ENCODE measurements around the gene OR8H2.
A peak's percentile ranks its signal among the peaks of the same experiment; 100 is the strongest.
"Not testable (repeated sequence)": the region's sequence is repeated elsewhere in the genome, so short reads cannot be mapped to it uniquely, and the experiment has no call there.

The OR8H2 gene, protein sequence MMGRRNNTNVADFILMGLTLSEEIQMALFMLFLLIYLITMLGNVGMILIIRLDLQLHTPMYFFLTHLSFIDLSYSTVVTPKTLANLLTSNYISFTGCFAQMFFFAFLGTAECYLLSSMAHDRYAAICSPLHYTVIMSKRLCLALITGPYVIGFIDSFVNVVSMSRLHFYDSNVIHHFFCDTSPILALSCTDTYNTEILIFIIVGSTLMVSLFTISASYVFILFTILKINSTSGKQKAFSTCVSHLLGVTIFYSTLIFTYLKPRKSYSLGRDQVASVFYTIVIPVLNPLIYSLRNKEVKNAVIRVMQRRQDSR

DNA sequence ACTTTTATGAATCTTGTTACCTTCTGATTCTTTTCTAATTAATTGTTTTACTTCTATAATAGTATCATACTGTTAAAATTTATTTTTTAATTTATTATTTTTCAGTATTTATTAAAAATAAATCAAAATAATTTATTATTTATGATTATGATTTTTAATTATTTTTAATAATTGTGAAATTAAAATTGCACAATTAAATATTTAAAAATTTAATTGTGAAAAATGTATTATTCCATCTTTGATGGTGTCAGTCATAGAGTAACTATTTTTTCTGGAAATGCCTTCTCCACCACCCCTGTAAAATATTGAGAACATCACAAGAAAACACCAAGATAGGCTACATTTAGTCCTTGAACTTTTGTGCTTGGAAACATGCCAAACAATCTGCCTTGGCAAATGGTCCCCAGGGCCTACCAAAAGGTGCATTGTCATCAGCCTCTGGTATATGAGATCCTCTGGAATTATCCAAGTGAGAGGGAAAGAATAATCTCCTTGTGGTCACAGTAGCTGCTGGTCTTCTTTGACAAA, at the start of gene OR8H2:
OR8H2 (plus strand) TSS at position 478 of the 528 bp plus-strand sequence. CDS start 1,356 bp downstream, outside the sequence.
- no peaks in the 10 kb centered on the region for H3K27me3 ChIP-seq (ENCODE audit: control insufficient read depth, insufficient read depth, low read length)
- H3K4me1 ChIP-seq (ENCODE audit: control insufficient read depth, insufficient read depth, low read length), result no peaks in the 10 kb centered on the region
- no peaks in the 10 kb centered on the region for H3K9me3 ChIP-seq (ENCODE audit: control insufficient read depth, insufficient read depth, low read depth, low read length)
- H3K9ac ChIP-seq (ENCODE audit: low read length), result no peak within 1 kb of the TSS
- no peak within 1 kb of the TSS for H3K4me3 ChIP-seq (ENCODE audit: low read depth, low read length)
- no peaks in the 10 kb centered on the region for H3K36me3 ChIP-seq (ENCODE audit: control insufficient read depth, insufficient read depth, low read length)
- H3K27ac ChIP-seq (ENCODE audit: low read depth, low read length), result no peak within 1 kb of the TSS

DNA sequence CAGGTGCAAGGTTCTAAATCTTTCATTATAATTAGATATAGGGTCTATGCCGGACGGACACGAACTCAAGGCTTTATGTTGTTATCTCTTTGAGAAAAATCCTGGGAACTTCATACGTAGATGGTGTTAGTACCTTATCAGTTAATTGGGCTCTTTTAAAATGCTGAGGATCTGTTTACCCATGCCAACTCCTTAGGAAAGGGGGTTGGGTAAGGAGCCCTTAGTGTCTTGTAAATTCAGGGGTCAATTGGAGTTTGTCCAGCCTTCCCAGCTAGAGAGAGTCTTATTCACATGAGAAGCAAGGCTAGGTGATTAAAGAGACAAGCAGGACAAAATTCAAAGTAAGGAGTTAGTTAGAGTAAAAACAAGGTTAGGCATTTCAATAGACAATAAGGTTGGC, 47.1 kb upstream of the OR8H2 start:
- not testable (repeated sequence) for H3K27me3 ChIP-seq (ENCODE audit: control insufficient read depth, insufficient read depth, low read length); H3K4me3 ChIP-seq (ENCODE audit: low read depth, low read length); H3K36me3 ChIP-seq (ENCODE audit: control insufficient read depth, insufficient read depth, low read length); H3K9me3 ChIP-seq (ENCODE audit: control insufficient read depth, insufficient read depth, low read depth, low read length)
- H3K9ac ChIP-seq (ENCODE audit: low read length), result peak overlapping the region; percentile 74
- peak overlapping the region; percentile 95; the same call in 1 of the 2 replicates for H3K27ac ChIP-seq (ENCODE audit: low read depth, low read length)
- H3K4me1 ChIP-seq (ENCODE audit: control insufficient read depth, insufficient read depth, low read length), result peaks cover 29% of the 10 kb centered on the region

DNA sequence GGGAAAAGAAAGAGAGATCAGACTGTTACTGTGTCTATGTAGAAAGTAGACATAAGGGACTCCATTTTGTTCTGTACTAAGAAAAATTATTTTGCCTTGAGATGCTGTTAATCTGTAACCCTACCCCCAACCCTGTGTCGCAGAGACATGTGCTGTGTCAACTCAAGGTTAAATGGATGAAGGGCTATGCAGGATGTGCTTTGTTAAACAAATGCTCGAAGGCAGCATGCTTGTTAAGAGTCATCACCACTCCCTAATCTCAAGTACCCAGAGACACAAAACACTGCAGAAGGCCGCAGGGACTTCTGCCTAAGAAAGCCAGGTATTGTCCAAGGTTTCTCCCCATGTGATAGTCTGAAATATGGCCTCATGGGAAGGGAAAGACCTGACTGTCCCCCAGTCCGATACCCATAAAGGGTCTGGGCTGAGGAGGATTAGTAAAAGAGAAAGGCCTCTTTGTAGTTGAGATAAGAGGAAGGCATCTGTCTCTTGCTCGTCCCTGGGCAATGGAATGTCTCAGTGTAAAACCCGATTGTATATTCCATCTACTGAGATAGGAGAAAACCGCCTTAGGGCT, 45.7 kb upstream of the OR8H2 start:
- not testable (repeated sequence) for H3K27me3 ChIP-seq (ENCODE audit: control insufficient read depth, insufficient read depth, low read length); H3K4me3 ChIP-seq (ENCODE audit: low read depth, low read length); H3K9me3 ChIP-seq (ENCODE audit: control insufficient read depth, insufficient read depth, low read depth, low read length); H3K36me3 ChIP-seq (ENCODE audit: control insufficient read depth, insufficient read depth, low read length)
- Histone ChIP-seq H3K9ac (ENCODE audit: low read length) (peak overlapping the region; percentile 74), H3K4me1 (ENCODE audit: control insufficient read depth, insufficient read depth, low read length) (peaks cover 29% of the 10 kb centered on the region), H3K27ac (ENCODE audit: low read depth, low read length) (peak overlapping the region; percentile 95; the same call in 1 of the 2 replicates)

DNA sequence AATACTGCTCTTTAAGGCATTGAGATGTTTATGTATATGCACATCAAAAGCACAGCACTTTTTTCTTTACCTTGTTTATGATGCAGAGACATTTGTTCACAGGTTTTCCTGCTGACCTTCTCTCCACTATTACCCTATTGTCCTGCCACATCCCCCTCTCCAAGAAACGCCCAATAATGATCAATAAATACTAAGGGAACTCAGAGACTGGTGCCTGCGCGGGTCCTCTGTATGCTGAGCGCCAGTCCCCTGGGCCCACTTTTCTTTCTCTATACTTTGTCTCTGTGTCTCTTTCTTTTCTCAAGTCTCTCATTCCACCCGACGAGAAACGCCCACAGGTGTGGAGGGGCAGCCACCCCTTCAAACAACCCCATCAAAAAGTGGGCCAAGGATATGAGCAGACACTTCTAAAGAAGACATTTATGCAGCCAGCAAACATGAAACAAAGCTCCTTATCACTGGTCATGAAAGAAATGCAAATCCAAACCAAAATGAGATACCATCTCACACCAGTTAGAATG, 45.2 kb upstream of the OR8H2 start:
- Histone ChIP-seq H3K4me1 (ENCODE audit: control insufficient read depth, insufficient read depth, low read length) (peaks cover 29% of the 10 kb centered on the region), H3K9ac (ENCODE audit: low read length) (peak overlapping the region; percentile 74), H3K27ac (ENCODE audit: low read depth, low read length) (peak overlapping the region; percentile 86; the same call in 1 of the 2 replicates)
- H3K9me3 ChIP-seq (ENCODE audit: control insufficient read depth, insufficient read depth, low read depth, low read length); H3K4me3 ChIP-seq (ENCODE audit: low read depth, low read length); H3K27me3 ChIP-seq (ENCODE audit: control insufficient read depth, insufficient read depth, low read length); H3K36me3 ChIP-seq (ENCODE audit: control insufficient read depth, insufficient read depth, low read length): not testable (repeated sequence)

DNA sequence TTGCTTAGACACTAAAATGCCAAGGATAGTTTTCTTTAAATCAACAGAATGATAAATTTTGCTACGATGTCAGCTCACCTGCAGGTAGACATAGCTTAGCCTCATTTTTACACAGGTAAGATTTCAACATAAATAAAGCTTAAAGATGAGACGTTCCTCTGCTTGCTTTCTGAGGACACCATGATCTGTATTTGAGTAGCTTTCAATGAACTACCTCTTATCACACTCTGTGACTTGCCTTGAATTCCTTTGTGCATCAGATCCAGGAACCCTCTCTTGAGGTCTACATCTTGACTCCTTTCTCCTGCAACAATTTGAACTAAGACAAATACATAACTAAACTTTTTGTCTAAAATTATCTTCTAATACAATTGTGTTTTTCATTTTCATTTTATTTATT, 36.5 kb upstream of the OR8H2 start:
- no peak overlapping the region for H3K9ac ChIP-seq (ENCODE audit: low read length)
- H3K4me3 ChIP-seq (ENCODE audit: low read depth, low read length), result no peak overlapping the region
- no peaks in the 10 kb centered on the region for H3K4me1 ChIP-seq (ENCODE audit: control insufficient read depth, insufficient read depth, low read length)
- H3K27ac ChIP-seq (ENCODE audit: low read depth, low read length), result no peak overlapping the region
- H3K27me3 ChIP-seq (ENCODE audit: control insufficient read depth, insufficient read depth, low read length), result no peaks in the 10 kb centered on the region
- peaks cover 2% of the 10 kb centered on the region; the same call in 1 of the 2 replicates for H3K9me3 ChIP-seq (ENCODE audit: control insufficient read depth, insufficient read depth, low read depth, low read length)
- no peaks in the 10 kb centered on the region for H3K36me3 ChIP-seq (ENCODE audit: control insufficient read depth, insufficient read depth, low read length)

DNA sequence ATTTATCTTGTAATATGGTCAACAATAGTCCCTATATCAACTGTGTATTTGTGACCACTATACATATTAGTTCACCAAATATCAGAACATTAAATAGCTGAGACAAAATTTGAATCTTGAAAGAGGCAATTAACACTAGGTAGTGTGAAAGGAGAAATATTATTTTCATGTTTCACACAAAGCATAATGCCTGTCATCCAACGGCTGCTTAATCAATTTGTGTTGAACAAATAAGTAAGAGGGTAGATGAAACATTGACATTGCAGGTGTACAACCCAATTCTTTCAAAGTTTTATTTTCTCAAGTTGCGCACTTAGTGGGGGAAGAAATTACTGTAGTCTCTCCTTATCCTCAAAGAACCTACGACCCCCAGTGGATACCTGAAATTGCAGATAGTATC, 13.8 kb upstream of the OR8H2 start:
- H3K9ac ChIP-seq (ENCODE audit: low read length), result no peak overlapping the region
- no peaks in the 10 kb centered on the region for H3K36me3 ChIP-seq (ENCODE audit: control insufficient read depth, insufficient read depth, low read length)
- no peaks in the 10 kb centered on the region for H3K27me3 ChIP-seq (ENCODE audit: control insufficient read depth, insufficient read depth, low read length)
- no peak overlapping the region for H3K4me3 ChIP-seq (ENCODE audit: low read depth, low read length)
- H3K4me1 ChIP-seq (ENCODE audit: control insufficient read depth, insufficient read depth, low read length), result no peaks in the 10 kb centered on the region
- H3K27ac ChIP-seq (ENCODE audit: low read depth, low read length), result no peak overlapping the region
- no peaks in the 10 kb centered on the region for H3K9me3 ChIP-seq (ENCODE audit: control insufficient read depth, insufficient read depth, low read depth, low read length)

DNA sequence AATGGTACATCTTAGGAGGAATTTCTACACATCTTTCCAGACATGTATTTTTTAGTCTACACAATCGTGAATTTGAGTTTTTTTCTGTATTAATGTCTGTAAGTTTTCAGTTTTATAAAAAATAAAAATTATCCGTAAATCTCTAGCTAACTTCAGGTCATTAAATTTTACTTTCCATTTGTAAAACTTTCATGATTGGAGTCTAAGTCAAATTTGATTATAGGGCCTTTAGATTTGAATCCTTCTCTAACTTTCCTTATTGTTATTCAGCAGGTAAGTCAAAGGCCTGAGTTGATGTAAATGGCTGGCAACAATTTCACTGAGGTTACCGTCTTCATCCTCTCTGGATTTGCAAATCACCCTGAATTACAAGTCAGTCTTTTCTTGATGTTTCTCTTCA, 10.5 kb upstream of the OR8H2 start, which contains the start of gene OR8I2:
OR8I2 (plus strand) TSS at position 301 of the 400 bp plus-strand sequence; CDS start at position 301, 0 bp downstream.
- no peaks in the 10 kb centered on the region for H3K4me1 ChIP-seq (ENCODE audit: control insufficient read depth, insufficient read depth, low read length)
- no peak within 1 kb of the TSS for H3K4me3 ChIP-seq (ENCODE audit: low read depth, low read length)
- no peaks in the 10 kb centered on the region for H3K27me3 ChIP-seq (ENCODE audit: control insufficient read depth, insufficient read depth, low read length)
- H3K27ac ChIP-seq (ENCODE audit: low read depth, low read length), result no peak within 1 kb of the TSS
- H3K9me3 ChIP-seq (ENCODE audit: control insufficient read depth, insufficient read depth, low read depth, low read length), result no peaks in the 10 kb centered on the region
- no peak within 1 kb of the TSS for H3K9ac ChIP-seq (ENCODE audit: low read length)
- H3K36me3 ChIP-seq (ENCODE audit: control insufficient read depth, insufficient read depth, low read length), result no peaks in the 10 kb centered on the region

DNA sequence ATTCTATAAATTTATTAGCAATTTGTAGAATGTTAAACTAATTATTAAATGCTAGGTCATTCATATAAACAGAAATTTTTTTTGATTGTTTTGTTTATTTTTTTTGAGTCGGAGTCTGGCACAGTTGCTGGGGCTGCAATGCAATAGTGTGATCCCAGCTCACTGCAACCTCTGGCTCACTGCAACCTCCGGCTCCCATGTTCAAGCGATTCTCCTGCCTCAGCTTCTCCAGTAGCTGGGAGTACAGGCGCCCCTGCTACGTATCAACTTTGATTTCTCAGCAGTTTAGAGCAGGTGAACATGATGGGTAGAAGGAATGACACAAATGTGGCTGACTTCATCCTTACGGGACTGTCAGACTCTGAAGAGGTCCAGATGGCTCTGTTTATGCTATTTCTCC, 18.6 kb downstream of the OR8H2 start, which contains the start of gene OR8H3:
OR8H3 (plus strand) TSS at position 301 of the 400 bp plus-strand sequence; CDS start at position 301, 0 bp downstream.
- Histone ChIP-seq H3K27ac (ENCODE audit: low read depth, low read length) (no peak within 1 kb of the TSS), H3K4me1 (ENCODE audit: control insufficient read depth, insufficient read depth, low read length) (no peaks in the 10 kb centered on the region), H3K4me3 (ENCODE audit: low read depth, low read length) (no peak within 1 kb of the TSS), H3K36me3 (ENCODE audit: control insufficient read depth, insufficient read depth, low read length) (no peaks in the 10 kb centered on the region), H3K9ac (ENCODE audit: low read length) (no peak within 1 kb of the TSS), H3K9me3 (ENCODE audit: control insufficient read depth, insufficient read depth, low read depth, low read length) (no peaks in the 10 kb centered on the region), H3K27me3 (ENCODE audit: control insufficient read depth, insufficient read depth, low read length) (no peaks in the 10 kb centered on the region)

DNA sequence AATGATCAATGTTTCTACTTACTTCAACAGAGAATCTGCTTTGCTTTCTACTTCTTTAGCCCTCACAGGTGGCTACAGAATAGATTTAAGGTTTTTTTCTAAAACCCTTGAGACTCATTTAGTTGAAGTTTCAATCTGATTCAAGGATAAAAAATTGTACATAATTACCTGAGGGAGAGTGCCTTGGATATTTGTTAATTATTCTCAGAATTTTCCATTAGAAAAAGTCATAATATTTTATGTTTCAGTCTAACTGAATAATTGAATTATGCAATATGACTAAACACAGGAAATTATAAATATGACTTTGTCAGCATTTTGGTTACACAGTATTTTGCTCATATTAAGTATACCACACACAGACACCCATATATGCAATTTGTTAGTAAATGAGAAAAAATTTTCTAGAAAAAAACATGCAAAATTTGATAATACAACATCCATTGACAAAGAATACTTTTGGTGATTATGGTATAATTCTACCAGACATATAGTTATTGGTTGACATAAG, 36.7 kb downstream of the OR8H2 start, which contains the start of gene OR8J3:
OR8J3 (minus strand) TSS at position 51 of the 511 bp plus-strand sequence. CDS start 2,483 bp downstream, outside the sequence.
- no peak within 1 kb of the TSS for H3K4me3 ChIP-seq (ENCODE audit: low read depth, low read length)

DNA sequence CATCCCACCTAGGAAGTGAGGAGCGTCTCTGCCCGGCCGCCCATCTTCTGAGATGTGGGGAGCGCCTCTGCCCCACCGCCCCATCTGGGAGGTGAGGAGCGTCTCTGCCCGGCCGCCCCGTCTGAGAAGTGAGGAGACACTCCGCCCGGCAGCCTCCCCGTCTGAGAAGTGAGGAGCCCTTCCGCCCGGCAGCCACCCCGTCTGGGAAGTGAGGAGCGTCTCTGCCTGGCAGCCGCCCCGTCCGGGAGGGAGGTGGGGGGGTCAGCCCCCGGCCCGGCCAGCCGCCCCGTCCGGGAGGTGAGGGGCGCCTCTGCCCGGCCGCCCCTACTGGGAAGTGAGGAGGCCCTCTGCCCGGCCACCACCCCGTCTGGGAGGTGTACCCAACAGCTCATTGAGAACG, 40.2 kb downstream of the OR8H2 start:
- not testable (repeated sequence) for H3K4me1 ChIP-seq (ENCODE audit: control insufficient read depth, insufficient read depth, low read length); H3K9me3 ChIP-seq (ENCODE audit: control insufficient read depth, insufficient read depth, low read depth, low read length); H3K9ac ChIP-seq (ENCODE audit: low read length); H3K27me3 ChIP-seq (ENCODE audit: control insufficient read depth, insufficient read depth, low read length); H3K36me3 ChIP-seq (ENCODE audit: control insufficient read depth, insufficient read depth, low read length); H3K27ac ChIP-seq (ENCODE audit: low read depth, low read length); H3K4me3 ChIP-seq (ENCODE audit: low read depth, low read length)

More for the DNA sequence above, 36.7 kb downstream of the OR8H2 start, which contains the start of gene OR8J3:
- Histone ChIP-seq H3K4me1 (ENCODE audit: control insufficient read depth, insufficient read depth, low read length) (no peaks in the 10 kb centered on the region), H3K9ac (ENCODE audit: low read length) (no peak within 1 kb of the TSS), H3K36me3 (ENCODE audit: control insufficient read depth, insufficient read depth, low read length) (no peaks in the 10 kb centered on the region), H3K9me3 (ENCODE audit: control insufficient read depth, insufficient read depth, low read depth, low read length) (peaks cover 8% of the 10 kb centered on the region; the same call in 1 of the 2 replicates), H3K27me3 (ENCODE audit: control insufficient read depth, insufficient read depth, low read length) (no peaks in the 10 kb centered on the region), H3K27ac (ENCODE audit: low read depth, low read length) (no peak within 1 kb of the TSS)

DNA sequence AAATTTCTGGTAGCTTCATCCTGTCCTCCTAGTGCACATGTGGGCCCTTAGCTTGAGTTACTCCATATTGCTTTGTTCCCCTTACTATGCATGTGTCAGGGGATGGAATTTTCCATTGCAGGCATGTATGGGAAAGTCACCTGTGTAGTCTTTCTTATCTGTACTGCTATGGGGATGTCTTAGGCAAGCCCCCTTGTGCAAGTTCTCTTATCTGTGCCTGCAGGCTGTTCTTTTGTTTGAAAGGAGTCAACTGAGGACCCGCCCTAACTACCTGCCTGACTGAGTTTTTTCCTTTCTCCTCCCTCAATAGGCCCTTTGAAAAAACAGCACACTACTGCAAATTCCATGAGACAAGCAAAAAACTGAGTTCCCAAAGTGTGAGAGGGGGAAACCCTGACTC, 47.9 kb downstream of the OR8H2 start:
- no peak overlapping the region for H3K27ac ChIP-seq (ENCODE audit: low read depth, low read length)
- peaks cover 19% of the 10 kb centered on the region for H3K9me3 ChIP-seq (ENCODE audit: control insufficient read depth, insufficient read depth, low read depth, low read length)
- no peaks in the 10 kb centered on the region for H3K36me3 ChIP-seq (ENCODE audit: control insufficient read depth, insufficient read depth, low read length)
- H3K9ac ChIP-seq (ENCODE audit: low read length), result no peak overlapping the region
- no peak overlapping the region for H3K4me3 ChIP-seq (ENCODE audit: low read depth, low read length)
- no peaks in the 10 kb centered on the region for H3K27me3 ChIP-seq (ENCODE audit: control insufficient read depth, insufficient read depth, low read length)
- H3K4me1 ChIP-seq (ENCODE audit: control insufficient read depth, insufficient read depth, low read length), result no peaks in the 10 kb centered on the region

Data from HUES6 (cell line).